HG03097 (cell line): ENCODE results near the gene PRR36.
A peak's percentile ranks its signal among the peaks of the same experiment; 100 is the strongest.
"Not testable (repeated sequence)": the region's sequence is repeated elsewhere in the genome, so short reads cannot be mapped to it uniquely, and the experiment has no call there.

ENCODE experiments used
- ATAC-seq: cut with Tn5 transposase; IDR thresholded peaks from one replicate; pipeline ENCODE4 v1.9.1; 2021; ENCODE audit not compliant: unreplicated experiment, low FRiP score

Gene PRR36

GRCh38 chr19:7874076-7874896 lies at the start of gene PRR36:
PRR36 (minus strand) TSS chr19:7874390; CDS start chr19:7873689, 701 bp downstream.
- ATAC-seq, result no peak

- no peak for ATAC-seq
These were observed 49.4 kb upstream of the PRR36 start for GRCh38 chr19:7923295-7924191.

GRCh38 chr19:7922836-7923195 lies 48.6 kb upstream of the PRR36 start:
- ATAC-seq, result no peak

- no peak for ATAC-seq
These were observed 48.0 kb upstream of the PRR36 start for GRCh38 chr19:7921967-7922835.

GRCh38 chr19:7921302-7921966 lies 47.2 kb upstream of the PRR36 start:
- ATAC-seq, result no peak

GRCh38 chr19:7920519-7921301 lies 46.5 kb upstream of the PRR36 start:
- ATAC-seq, result peak; percentile 39

- ATAC-seq, result peak; percentile 52
These were observed 45.7 kb upstream of the PRR36 start, which contains the start of gene SNAPC2 for GRCh38 chr19:7919610-7920518. SNAPC2 (plus strand) TSS chr19:7920338; CDS start chr19:7920367, 29 bp downstream.

- no peak for ATAC-seq
These were observed 44.6 kb upstream of the PRR36 start for GRCh38 chr19:7918615-7919421.

- ATAC-seq, result not testable (repeated sequence)
These were observed 43.9 kb upstream of the PRR36 start for GRCh38 chr19:7918062-7918614.

- ATAC-seq, result no peak
These were observed 43.3 kb upstream of the PRR36 start for GRCh38 chr19:7917267-7918061.

GRCh38 chr19:7916955-7917266 lies 42.7 kb upstream of the PRR36 start:
- ATAC-seq, result no peak

GRCh38 chr19:7916103-7916954 lies 42.1 kb upstream of the PRR36 start:
- no peak for ATAC-seq

GRCh38 chr19:7915250-7916102 lies 41.3 kb upstream of the PRR36 start:
- ATAC-seq, result no peak

GRCh38 chr19:7914598-7915045 lies 40.4 kb upstream of the PRR36 start, which contains the start of gene TGFBR3L:
TGFBR3L (plus strand) TSS chr19:7914830.
- no peak for ATAC-seq
